Mammary epithelial cell (primary cell): ENCODE data around the gene DYSF.

ENCODE experiments used
- EZH2 ChIP-seq: IDR thresholded peaks from 2 replicates; pipeline ENCODE4 v1.6.1; 2012; ENCODE audit warnings: low read length, inconsistent platforms, borderline replicate concordance
- TF ChIP-seq, protein P1 (sequence below), 2 donors: IDR thresholded peaks in 1 of 2; conservative IDR thresholded peaks in 1 of 2; 2 replicates each; pipeline ENCODE4 v1.5.1; 2011 to 2012; ENCODE audit warnings: inconsistent platforms in 2 of 2, low read length in 2 of 2, mild to moderate bottlenecking in 2 of 2, control low read depth in 1 of 2, low read depth in 1 of 2; ENCODE audit not compliant: insufficient read depth in 1 of 2; ENCODE audit errors: extremely low read depth in 1 of 2

DNA sequence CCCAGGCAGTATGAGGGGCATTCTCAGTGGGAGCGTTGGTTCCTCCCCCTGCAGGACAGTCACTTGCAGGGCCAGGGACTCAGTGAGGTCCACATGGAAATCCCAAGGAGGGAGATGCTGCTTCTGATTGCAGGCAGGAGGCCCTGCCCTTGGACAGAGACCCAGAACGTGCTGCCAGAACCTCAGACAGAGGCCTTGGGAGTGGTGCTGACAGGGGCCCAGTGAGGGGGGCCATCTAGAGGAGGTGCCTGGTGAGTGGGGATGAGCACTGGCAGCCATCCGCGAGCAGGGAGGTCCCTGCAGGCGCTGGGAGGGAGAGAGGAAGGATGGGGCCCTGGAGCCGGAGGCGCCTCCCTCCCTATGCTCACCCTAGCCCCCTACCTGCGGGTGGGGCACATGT, 133.1 kb downstream of the DYSF start:
- TF ChIP-seq, protein P1, sequence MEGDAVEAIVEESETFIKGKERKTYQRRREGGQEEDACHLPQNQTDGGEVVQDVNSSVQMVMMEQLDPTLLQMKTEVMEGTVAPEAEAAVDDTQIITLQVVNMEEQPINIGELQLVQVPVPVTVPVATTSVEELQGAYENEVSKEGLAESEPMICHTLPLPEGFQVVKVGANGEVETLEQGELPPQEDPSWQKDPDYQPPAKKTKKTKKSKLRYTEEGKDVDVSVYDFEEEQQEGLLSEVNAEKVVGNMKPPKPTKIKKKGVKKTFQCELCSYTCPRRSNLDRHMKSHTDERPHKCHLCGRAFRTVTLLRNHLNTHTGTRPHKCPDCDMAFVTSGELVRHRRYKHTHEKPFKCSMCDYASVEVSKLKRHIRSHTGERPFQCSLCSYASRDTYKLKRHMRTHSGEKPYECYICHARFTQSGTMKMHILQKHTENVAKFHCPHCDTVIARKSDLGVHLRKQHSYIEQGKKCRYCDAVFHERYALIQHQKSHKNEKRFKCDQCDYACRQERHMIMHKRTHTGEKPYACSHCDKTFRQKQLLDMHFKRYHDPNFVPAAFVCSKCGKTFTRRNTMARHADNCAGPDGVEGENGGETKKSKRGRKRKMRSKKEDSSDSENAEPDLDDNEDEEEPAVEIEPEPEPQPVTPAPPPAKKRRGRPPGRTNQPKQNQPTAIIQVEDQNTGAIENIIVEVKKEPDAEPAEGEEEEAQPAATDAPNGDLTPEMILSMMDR (conservative IDR thresholded peaks at IDR 0.05 in 1 of 2, IDR thresholded peaks at IDR 0.05 in 1 of 2; ENCODE audit: extremely low read depth in 1 of 2, insufficient read depth in 1 of 2, low read depth in 1 of 2, low read length in 2 of 2): no peak
- no peak for TF ChIP-seq EZH2
